ENCODE data around the gene TMEM11.

- no peak for TF ChIP-seq CTCF (IDR thresholded peaks at IDR 0.05; ENCODE audit: insufficient read depth, low read length)
- TF ChIP-seq SPI1 (IDR thresholded peaks at IDR 0.05; ENCODE audit: borderline replicate concordance, low read depth): no peak
- TF ChIP-seq REST (IDR thresholded peaks at IDR 0.05; ENCODE audit: insufficient replicate concordance, low read depth): no peak
Observed at GRCh38 chr17:21177401-21177800, 36.6 kb downstream of the TMEM11 start.
